Suprapubic skin (tissue), 3 donors: ENCODE results near the gene SAPCD1.

Experiments
- POLR2AphosphoS5 ChIP-seq, 3 donors: sonication (generic); formaldehyde crosslinking; IDR thresholded peaks; one replicate each; pipeline ENCODE4 v1.6.1; 2017; ENCODE audit warnings: antibody characterized with exemption in 3 of 3
- TF ChIP-seq, protein P1 (sequence below), 2 donors: fragments of 200-600 bp in 1 of 2; fragments of 450-650 bp in 1 of 2; sonication (generic) in 1 of 2; IDR thresholded peaks; one replicate each; pipeline ENCODE4 v1.5.1; 2016 to 2019; ENCODE audit warnings: antibody characterized with exemption in 2 of 2, mild to moderate bottlenecking in 1 of 2, moderate library complexity in 1 of 2

DNA sequence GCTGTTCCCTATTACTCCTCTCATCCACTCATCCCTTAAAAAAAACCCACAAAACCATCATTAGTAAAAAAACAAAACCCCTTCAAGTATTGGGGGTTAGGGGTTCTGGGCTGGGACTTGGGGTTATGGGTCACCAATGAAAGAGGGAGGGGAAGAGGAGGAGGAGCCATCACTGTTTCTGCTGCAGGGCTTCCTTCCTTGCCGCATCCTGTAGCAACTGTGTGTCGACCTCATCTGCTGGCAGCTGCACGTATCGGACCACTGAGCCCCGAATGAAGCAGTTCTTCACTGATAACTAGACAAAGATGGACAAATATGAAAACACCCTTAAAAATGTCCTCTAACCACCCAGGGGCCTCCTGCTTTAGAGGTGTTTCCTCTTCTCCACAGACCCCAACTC lies 35.1 kb downstream of the SAPCD1 start:
- TF ChIP-seq, protein P1, sequence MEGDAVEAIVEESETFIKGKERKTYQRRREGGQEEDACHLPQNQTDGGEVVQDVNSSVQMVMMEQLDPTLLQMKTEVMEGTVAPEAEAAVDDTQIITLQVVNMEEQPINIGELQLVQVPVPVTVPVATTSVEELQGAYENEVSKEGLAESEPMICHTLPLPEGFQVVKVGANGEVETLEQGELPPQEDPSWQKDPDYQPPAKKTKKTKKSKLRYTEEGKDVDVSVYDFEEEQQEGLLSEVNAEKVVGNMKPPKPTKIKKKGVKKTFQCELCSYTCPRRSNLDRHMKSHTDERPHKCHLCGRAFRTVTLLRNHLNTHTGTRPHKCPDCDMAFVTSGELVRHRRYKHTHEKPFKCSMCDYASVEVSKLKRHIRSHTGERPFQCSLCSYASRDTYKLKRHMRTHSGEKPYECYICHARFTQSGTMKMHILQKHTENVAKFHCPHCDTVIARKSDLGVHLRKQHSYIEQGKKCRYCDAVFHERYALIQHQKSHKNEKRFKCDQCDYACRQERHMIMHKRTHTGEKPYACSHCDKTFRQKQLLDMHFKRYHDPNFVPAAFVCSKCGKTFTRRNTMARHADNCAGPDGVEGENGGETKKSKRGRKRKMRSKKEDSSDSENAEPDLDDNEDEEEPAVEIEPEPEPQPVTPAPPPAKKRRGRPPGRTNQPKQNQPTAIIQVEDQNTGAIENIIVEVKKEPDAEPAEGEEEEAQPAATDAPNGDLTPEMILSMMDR (IDR thresholded peaks at IDR 0.05): no peak
- no peak for TF ChIP-seq POLR2AphosphoS5 (IDR thresholded peaks at IDR 0.05)
